ENCODE results near the gene NAALADL2. TPM values are rescaled to one million over a fixed set of nuclear protein-coding genes. Genes with fewer than 3 reads are reported as not detected.

NAALADL2 gene
- total and polyA plus RNA-seq, 2 donors (not counting 1 experiment from before 2014, with no cell fraction given): not detected

DNA sequence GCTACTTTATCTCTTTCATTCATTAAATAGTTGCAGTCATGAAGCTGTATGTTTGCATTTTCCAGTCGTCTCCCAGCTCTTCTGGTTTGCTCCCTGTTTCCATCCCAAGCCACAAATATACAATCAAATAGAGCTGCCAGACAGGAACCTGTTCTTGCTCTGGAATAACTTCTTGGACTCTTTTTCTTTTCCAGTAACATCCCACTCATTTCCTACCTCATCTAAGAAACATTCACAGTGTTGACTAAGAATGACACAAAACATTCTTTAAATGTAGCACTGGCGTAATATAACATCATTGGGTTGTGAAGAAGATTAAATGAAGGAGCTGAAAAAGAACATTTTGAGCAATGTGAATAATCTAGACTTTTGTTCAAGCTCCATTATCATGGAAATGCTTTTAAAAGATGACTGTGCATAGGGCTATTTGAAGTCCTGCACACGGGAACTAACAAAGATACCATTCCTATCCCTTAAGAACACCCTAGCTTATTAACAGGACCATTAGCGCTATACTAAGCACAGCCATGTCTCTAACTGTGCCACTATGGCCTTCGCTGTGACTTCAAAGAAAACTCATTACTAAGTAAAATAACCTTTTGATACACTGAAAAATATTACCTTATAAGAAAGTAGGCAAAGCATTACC, 574.0 kb downstream of the NAALADL2 start:
- Histone ChIP-seq H2AFZ (ENCODE audit: insufficient read depth, low read depth, low read length, poor library complexity, severe bottlenecking) (no peak overlapping the region), H3K79me2 (ENCODE audit: control insufficient read depth, insufficient read depth, low read length) (no peaks in the 10 kb centered on the region), H3K4me3 (ENCODE audit: control extremely low read depth in 1 of 5, extremely low read depth in 1 of 5, insufficient read depth in 1 of 5, low read depth in 2 of 5, low read length in 4 of 5) (no peak overlapping the region), H3K36me3 (replicated peaks in 1 of 2; ENCODE audit: control extremely low read depth in 1 of 2, control insufficient read depth in 1 of 2, extremely low read depth in 1 of 2, insufficient read depth in 2 of 2, low read length in 1 of 2) (no peaks in the 10 kb centered on the region), H3K9me3 (ENCODE audit: control extremely low read depth in 1 of 3, control insufficient read depth in 2 of 3, insufficient read depth in 1 of 3, low read length in 2 of 3) (peaks cover 0 to 5% (median 0%) of the 10 kb centered on the region in 3 donors), H3K27ac (ENCODE audit: low read length in 2 of 2) (no peak overlapping the region), H3K27me3 (replicated peaks in 1 of 4; ENCODE audit: control extremely low read depth in 1 of 4, control insufficient read depth in 3 of 4, insufficient read depth in 4 of 4, low read length in 3 of 4) (no peaks in the 10 kb centered on the region), H4K20me1 (ENCODE audit: control insufficient read depth, insufficient read depth, low read length, poor library complexity, severe bottlenecking) (no peaks in the 10 kb centered on the region), H3K4me2 (replicated peaks; ENCODE audit: low read depth, low read length, poor library complexity, severe bottlenecking) (no peak overlapping the region), H3K9ac (ENCODE audit: low read length) (no peak overlapping the region), H3K4me1 (ENCODE audit: control insufficient read depth in 2 of 2, insufficient read depth in 2 of 2, low read length in 2 of 2) (no peaks in the 10 kb centered on the region)
- H3K4me1 Mint-ChIP-seq: no peaks in the 10 kb centered on the region
- intact Hi-C loops (cut with micrococcal nuclease): no loop called here
- no peak for TF ChIP-seq EZH2 (IDR thresholded peaks at IDR 0.05; ENCODE audit: borderline replicate concordance, insufficient read depth, low read depth, low read length, poor library complexity, severe bottlenecking)
- TF ChIP-seq, protein P1, sequence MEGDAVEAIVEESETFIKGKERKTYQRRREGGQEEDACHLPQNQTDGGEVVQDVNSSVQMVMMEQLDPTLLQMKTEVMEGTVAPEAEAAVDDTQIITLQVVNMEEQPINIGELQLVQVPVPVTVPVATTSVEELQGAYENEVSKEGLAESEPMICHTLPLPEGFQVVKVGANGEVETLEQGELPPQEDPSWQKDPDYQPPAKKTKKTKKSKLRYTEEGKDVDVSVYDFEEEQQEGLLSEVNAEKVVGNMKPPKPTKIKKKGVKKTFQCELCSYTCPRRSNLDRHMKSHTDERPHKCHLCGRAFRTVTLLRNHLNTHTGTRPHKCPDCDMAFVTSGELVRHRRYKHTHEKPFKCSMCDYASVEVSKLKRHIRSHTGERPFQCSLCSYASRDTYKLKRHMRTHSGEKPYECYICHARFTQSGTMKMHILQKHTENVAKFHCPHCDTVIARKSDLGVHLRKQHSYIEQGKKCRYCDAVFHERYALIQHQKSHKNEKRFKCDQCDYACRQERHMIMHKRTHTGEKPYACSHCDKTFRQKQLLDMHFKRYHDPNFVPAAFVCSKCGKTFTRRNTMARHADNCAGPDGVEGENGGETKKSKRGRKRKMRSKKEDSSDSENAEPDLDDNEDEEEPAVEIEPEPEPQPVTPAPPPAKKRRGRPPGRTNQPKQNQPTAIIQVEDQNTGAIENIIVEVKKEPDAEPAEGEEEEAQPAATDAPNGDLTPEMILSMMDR (IDR thresholded peaks at IDR 0.05): no peak
- CTCF ChIA-PET: no interaction called here
- ATAC-seq (ENCODE audit: low read depth) (no peak), DNase-seq (no peak)
- 79% methylated on average over 2 of the region's 5 CpGs for WGBS (ENCODE audit: insufficient coverage)
- peaks cover 2% of the 10 kb centered on the region for H3K9me3 Mint-ChIP-seq (ENCODE audit: insufficient read depth)
- no peak overlapping the region for H3K27ac Mint-ChIP-seq
- no peaks in the 10 kb centered on the region for H3K27me3 Mint-ChIP-seq
- no peak overlapping the region for H3K4me3 Mint-ChIP-seq
- POLR2A ChIA-PET: no interaction called here

DNA sequence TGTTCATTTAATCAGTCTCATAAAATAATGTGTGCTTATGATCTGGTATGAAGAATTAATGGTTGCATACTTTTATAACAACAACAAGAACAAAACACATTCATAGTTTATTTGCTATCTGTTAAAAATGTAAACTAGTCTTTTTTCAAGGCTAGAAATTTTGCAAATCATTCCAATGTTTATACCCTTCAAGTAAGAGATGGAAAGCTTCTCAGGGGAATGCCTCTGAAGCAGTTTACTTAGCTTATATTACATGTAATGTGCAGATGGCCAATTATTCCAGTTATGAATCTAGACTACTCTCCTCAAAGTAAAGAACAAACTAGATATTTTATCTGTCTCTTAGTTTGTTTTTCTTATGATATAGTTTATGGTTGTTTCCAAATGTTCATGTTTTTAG, 575.4 kb downstream of the NAALADL2 start:
- Mint-ChIP-seq H3K4me3 (no peak overlapping the region), H3K4me1 (no peaks in the 10 kb centered on the region), H3K27ac (no peak overlapping the region), H3K27me3 (no peaks in the 10 kb centered on the region), H3K9me3 (ENCODE audit: insufficient read depth) (peaks cover 6% of the 10 kb centered on the region)
- ATAC-seq (ENCODE audit: low read depth) (no peak), DNase-seq (no peak)
- ChIA-PET POLR2A (no interaction called here), CTCF (no interaction called here)
- Histone ChIP-seq H4K20me1 (ENCODE audit: control insufficient read depth, insufficient read depth, low read length, poor library complexity, severe bottlenecking) (no peaks in the 10 kb centered on the region), H3K79me2 (ENCODE audit: control insufficient read depth, insufficient read depth, low read length) (no peaks in the 10 kb centered on the region), H3K4me3 (ENCODE audit: control extremely low read depth in 1 of 5, extremely low read depth in 1 of 5, insufficient read depth in 1 of 5, low read depth in 2 of 5, low read length in 4 of 5) (no peak overlapping the region), H3K4me1 (ENCODE audit: control insufficient read depth in 2 of 2, insufficient read depth in 2 of 2, low read length in 2 of 2) (no peaks in the 10 kb centered on the region), H3K27me3 (replicated peaks in 1 of 4; ENCODE audit: control extremely low read depth in 1 of 4, control insufficient read depth in 3 of 4, insufficient read depth in 4 of 4, low read length in 3 of 4) (no peaks in the 10 kb centered on the region), H3K9me3 (ENCODE audit: control extremely low read depth in 1 of 3, control insufficient read depth in 2 of 3, insufficient read depth in 1 of 3, low read length in 2 of 3) (peaks cover 0 to 4% (median 0%) of the 10 kb centered on the region in 3 donors), H3K9ac (ENCODE audit: low read length) (no peak overlapping the region), H3K27ac (ENCODE audit: low read length in 2 of 2) (no peak overlapping the region), H2AFZ (ENCODE audit: insufficient read depth, low read depth, low read length, poor library complexity, severe bottlenecking) (no peak overlapping the region), H3K4me2 (replicated peaks; ENCODE audit: low read depth, low read length, poor library complexity, severe bottlenecking) (no peak overlapping the region), H3K36me3 (replicated peaks in 1 of 2; ENCODE audit: control extremely low read depth in 1 of 2, control insufficient read depth in 1 of 2, extremely low read depth in 1 of 2, insufficient read depth in 2 of 2, low read length in 1 of 2) (no peaks in the 10 kb centered on the region)
- intact Hi-C loops (cut with micrococcal nuclease): no loop called here
- no peak for TF ChIP-seq EZH2 (IDR thresholded peaks at IDR 0.05; ENCODE audit: borderline replicate concordance, insufficient read depth, low read depth, low read length, poor library complexity, severe bottlenecking)
- TF ChIP-seq, protein P1 (IDR thresholded peaks at IDR 0.05): no peak

Data from B cell (primary cell).